Neural crest cell (in vitro differentiated cells): ENCODE results near the gene IFNA6. TPM values are rescaled to one million over a fixed set of nuclear protein-coding genes. Genes with fewer than 3 reads are reported as not detected.
A peak's percentile ranks its signal among the peaks of the same experiment; 100 is the strongest.

Source experiments
- DNase-seq: peaks from one replicate; pipeline ENCODE4 v3.0.0; 2021; ENCODE audit warnings: low read depth, mixed read lengths, low spot score
- H3K27ac Mint-ChIP-seq: one replicate; pipeline ENCODE4 v1.8.0; 2021; ENCODE audit warnings: mild to moderate bottlenecking, mixed read lengths; ENCODE audit not compliant: unreplicated experiment
- H3K27me3 Mint-ChIP-seq: 2 replicates; pipeline ENCODE4 v1.8.0; 2021; ENCODE audit warnings: low read depth, mild to moderate bottlenecking, mixed read lengths
- H3K36me3 Mint-ChIP-seq: 2 replicates; pipeline ENCODE4 v1.8.0; 2021; ENCODE audit warnings: low read depth, mild to moderate bottlenecking, mixed read lengths
- H3K4me1 Mint-ChIP-seq: 2 replicates; pipeline ENCODE4 v1.8.0; 2021; ENCODE audit warnings: mixed read lengths
- H3K4me3 Mint-ChIP-seq: one replicate; pipeline ENCODE4 v1.8.0; 2021; ENCODE audit warnings: mild to moderate bottlenecking, mixed read lengths
- H3K9me3 Mint-ChIP-seq: 2 replicates; pipeline ENCODE4 v1.8.0; 2021; ENCODE audit warnings: mixed read lengths
- CTCF ChIP-seq: fragments of 200-600 bp; sonication (generic); conservative IDR thresholded peaks from 2 replicates; pipeline ENCODE4 v1.5.0; 2021; ENCODE audit warnings: antibody characterized with exemption, mild to moderate bottlenecking
- total RNA-seq: library from RNA; stranded (reverse); gene quantifications from 2 replicates; pipeline ENCODE4 v1.2.1, GENCODE V29; 2021

IFNA6 gene
- total RNA-seq, 1 donor from 2014 or later = not detected

- H3K36me3 Mint-ChIP-seq = peaks cover 10% of the 10 kb centered on the region
- H3K4me3 Mint-ChIP-seq = no peak overlapping the region
- TF ChIP-seq CTCF = no peak
- H3K27ac Mint-ChIP-seq = no peak overlapping the region
- DNase-seq = no peak
- H3K9me3 Mint-ChIP-seq = no peaks in the 10 kb centered on the region
- H3K27me3 Mint-ChIP-seq = no peaks in the 10 kb centered on the region
- peaks cover 12% of the 10 kb centered on the region for H3K4me1 Mint-ChIP-seq
Measured at GRCh38 chr9:21322911-21323461, 27.7 kb downstream of the IFNA6 start.

GRCh38 chr9:21320465-21320864 is 30.2 kb downstream of the IFNA6 start:
- H3K4me3 Mint-ChIP-seq = no peak overlapping the region
- no peaks in the 10 kb centered on the region for H3K27me3 Mint-ChIP-seq
- DNase-seq = no peak
- no peak for TF ChIP-seq CTCF
- H3K9me3 Mint-ChIP-seq = no peaks in the 10 kb centered on the region
- no peak overlapping the region for H3K27ac Mint-ChIP-seq
- peaks cover 9% of the 10 kb centered on the region for H3K4me1 Mint-ChIP-seq
- H3K36me3 Mint-ChIP-seq = peaks cover 10% of the 10 kb centered on the region

- Mint-ChIP-seq H3K27ac (no peak overlapping the region), H3K4me3 (no peak overlapping the region), H3K4me1 (peaks cover 9% of the 10 kb centered on the region), H3K27me3 (no peaks in the 10 kb centered on the region), H3K36me3 (peaks cover 5% of the 10 kb centered on the region), H3K9me3 (no peaks in the 10 kb centered on the region)
- peak; percentile 78 for TF ChIP-seq CTCF
- peak; percentile 8 for DNase-seq
Measured at GRCh38 chr9:21317956-21318923, 32.4 kb downstream of the IFNA6 start.

GRCh38 chr9:21316860-21317259 is 33.8 kb downstream of the IFNA6 start:
- no peaks in the 10 kb centered on the region for H3K27me3 Mint-ChIP-seq
- no peak for TF ChIP-seq CTCF
- H3K4me3 Mint-ChIP-seq = no peak overlapping the region
- no peak for DNase-seq
- no peaks in the 10 kb centered on the region for H3K9me3 Mint-ChIP-seq
- no peaks in the 10 kb centered on the region for H3K36me3 Mint-ChIP-seq
- no peak overlapping the region for H3K27ac Mint-ChIP-seq
- H3K4me1 Mint-ChIP-seq = peaks cover 19% of the 10 kb centered on the region

GRCh38 chr9:21316032-21316842 is 34.5 kb downstream of the IFNA6 start:
- no peak for TF ChIP-seq CTCF
- Mint-ChIP-seq H3K4me1 (peaks cover 22% of the 10 kb centered on the region), H3K9me3 (no peaks in the 10 kb centered on the region), H3K27me3 (no peaks in the 10 kb centered on the region), H3K36me3 (no peaks in the 10 kb centered on the region), H3K4me3 (no peak overlapping the region), H3K27ac (no peak overlapping the region)
- DNase-seq = no peak
